NCI-H82 (cell line): ENCODE results near the gene SCUBE1.

ENCODE experiments used
- DNase-seq: peaks from one replicate; lab custom pipeline; 2025; lab: John Stamatoyannopoulos, UW

The SCUBE1 gene

DNA sequence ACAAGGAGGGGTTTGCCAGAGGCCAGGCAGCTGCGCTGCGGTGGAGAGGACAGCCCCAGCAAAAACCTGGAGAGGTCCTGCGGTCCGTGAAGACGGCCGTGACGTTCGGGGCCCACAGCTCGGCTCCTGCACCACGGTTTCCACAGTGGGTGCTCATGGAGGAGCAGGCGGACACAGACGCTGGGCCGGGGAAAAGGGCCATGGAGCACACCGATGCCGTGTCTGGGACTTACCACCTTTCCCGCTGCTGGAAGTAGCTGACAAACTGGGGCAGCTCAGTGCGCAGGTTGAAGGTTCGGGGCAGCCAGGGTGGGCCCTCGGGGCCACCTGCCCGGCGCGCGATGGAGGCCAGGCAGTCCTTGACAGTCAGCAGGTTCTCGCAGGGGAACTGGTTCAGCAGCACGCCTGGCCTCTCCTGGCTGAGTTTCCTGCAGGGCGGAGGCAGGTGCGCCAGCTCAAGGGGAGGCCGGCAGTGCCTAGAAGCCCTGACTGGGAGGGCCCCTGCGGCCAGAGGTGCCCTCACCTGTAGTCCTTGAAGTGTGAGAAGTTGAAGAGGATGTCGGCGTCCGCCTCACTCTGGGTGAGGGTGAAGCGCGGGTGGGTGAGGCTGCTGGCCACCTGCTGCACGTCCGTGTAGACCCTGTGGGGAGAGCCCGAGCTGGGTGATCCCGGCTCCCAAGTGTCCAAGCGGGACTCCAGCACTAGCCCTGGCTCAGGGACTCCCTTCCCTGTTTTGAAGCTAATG, 169.0 kb downstream of the SCUBE1 start:
- no peak for DNase-seq

DNA sequence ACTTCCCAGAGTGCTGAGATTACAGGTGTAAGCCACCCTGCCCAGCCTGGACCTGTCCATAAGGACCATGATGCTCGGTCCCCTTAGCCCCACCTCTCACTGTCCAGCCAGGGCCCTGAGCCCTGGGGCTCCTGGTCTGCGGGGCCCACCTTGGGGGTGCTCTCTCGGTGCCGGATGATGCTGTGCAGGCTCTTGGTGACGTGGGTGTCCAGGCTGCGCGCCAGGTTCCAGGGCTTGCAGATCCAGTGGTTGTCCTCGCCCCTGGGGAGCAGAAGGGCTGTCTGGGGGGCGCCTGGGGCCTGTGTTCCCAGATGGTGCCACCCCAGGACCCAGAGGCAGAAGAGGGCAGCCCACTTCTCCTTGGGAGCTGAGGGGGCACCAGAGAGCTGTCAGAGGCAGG, 169.6 kb downstream of the SCUBE1 start:
- DNase-seq = no peak

DNA sequence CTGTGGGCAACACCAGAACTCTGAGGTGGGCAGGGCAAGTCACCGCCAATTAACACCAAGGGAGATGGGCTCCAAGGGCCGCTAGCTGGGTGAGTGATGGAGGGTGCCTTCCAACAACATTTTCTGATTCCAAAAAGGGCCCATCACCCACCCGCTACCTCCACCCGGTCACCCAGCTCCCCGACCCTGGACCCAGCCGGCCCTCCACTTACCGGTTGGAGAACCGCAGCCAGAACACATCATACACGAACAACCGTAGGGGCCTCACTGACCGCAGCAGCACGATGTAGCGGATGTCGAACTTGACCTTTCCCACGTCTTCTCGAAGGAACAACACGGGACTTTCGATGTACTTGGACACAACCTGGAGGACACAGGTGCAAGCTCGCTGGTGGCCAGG, 171.0 kb downstream of the SCUBE1 start:
- DNase-seq = no peak

DNA sequence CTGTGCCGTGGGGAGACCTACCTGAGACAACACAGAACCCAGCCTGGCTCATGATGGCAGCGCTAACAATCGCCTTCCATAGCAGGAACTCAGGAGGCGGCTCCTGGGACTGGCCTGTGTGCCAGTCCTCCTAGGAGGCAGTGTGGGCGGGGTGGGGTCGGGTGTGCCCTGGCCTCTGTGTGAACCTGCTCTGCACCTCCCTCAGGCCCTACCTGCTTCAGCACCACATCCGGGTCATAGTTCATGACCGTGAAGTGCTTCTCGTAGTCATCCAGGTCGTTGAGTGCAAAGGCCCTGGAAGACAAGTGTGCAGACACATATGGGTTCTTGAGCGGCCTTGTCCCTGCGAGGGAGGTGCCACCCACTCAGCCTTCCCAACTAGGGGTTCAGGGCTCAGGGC, 171.6 kb downstream of the SCUBE1 start:
- DNase-seq = no peak

DNA sequence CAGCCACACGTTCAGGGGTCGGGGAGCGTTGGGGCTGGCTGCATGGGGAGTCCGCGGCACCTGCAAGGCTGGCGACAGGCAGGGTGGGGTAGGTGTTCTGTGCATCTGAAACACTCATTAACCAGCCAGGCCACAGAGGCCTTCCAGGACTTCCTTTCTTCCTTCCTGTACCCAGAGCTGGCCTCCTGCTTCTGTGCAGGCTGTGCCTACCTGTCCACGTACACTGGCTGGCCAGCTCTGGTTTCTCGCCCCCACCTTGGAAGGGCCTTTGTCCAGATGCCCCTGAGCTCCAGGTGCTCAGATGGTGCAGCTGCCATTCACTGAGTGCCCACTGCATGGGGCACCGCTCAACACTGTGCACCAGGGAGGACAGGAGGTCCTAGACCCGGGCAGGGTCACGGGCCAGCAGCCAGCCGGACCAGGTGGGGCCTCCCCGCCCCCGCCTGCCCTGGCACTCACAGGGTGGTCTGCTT, 172.1 kb downstream of the SCUBE1 start:
- no peak for DNase-seq

DNA sequence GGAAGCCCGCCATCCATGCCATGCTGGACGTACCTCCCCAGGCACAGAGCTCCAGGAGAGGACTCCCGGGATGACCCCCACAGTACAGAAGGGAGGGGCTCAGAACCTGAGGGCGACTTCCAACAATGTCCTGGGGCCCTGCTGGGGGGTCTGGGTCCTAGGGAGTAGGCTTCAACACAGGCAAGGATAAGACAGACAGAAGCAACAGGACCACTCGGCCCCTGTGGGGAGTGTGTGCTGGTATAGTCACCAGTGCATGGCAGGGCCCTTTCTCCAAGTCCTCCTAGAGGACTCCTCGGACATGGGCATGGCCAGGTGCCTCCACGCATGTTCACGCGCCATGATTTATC, 173.1 kb downstream of the SCUBE1 start:
- DNase-seq = no peak

DNA sequence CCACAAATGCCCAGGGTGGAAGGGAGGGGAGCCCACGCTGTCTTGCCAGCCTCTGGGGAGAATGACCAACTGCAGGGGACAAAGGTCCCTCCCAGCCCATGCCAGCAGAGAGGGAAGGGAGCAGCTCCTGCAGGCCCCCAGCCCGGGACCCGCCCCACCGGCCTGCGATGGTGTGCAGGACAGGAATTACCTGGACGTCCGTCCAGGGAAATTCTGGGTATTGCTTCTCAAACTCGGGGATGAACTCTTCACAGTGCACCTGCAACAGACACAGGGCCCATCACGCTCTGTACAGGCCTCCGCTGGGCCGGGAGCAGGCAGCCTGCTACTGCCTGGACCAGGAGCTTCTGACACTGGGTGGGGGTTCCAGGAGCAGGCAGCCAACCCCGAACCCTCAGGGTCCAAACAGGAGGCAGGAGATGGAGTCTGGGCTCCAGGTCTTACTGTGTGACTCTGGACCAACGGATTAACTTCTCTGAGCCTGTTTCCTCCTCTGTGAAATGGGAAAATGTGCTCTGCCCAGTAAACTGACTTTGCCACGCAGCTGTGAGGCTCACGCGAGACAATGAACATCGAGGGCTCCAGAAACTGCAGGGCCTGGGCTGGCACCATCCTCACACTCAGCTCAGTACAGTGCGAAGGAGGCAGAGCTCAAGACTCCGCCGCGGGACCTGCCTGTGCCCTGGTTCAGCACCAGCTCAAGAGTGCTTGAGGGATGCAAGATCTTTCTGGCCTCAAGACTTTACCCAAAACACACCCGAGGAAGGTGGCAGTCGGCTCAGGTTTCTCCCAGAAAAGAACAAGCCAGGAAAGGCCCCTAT, 173.7 kb downstream of the SCUBE1 start:
- no peak for DNase-seq

DNA sequence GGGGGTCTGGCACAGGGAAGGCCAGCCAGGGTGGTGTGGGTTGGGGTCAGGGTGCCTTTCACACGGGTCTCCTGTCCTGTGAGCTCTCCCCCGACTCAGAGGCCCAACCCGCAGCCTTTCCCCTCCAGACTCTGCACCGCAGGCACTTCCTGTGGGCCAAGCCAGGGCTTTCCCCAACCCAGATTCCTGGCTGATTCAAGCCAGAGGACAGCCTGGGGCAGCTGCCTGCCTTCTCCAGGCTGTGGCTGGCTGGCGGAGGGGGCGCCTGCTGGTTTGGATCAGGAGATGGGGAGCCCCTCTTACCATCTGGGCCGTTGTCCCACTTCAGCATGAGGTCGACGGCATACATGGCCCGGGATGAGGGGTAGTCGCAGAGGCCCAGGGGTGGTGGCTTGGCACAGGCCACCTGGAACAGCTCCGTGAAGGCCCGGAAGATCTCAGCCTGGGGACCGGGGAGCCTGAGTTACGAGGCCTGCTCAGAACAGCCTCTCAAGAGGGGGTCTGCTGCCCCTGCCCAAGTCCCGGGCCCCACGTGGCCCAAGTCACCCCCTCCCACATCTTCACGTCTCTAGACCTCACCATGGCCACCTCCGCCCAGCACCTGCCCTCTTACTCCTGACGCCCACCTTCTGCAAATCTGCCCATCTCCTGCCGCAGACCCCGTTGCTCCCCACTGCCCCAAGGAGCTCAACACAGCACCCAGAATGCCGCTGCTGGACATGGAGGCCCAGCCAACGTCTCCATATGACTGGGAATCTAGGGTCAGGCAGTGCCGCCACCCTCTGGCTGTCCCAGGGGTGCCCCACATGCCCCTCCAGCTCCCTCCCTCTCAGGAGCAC, 174.5 kb downstream of the SCUBE1 start:
- DNase-seq = no peak

DNA sequence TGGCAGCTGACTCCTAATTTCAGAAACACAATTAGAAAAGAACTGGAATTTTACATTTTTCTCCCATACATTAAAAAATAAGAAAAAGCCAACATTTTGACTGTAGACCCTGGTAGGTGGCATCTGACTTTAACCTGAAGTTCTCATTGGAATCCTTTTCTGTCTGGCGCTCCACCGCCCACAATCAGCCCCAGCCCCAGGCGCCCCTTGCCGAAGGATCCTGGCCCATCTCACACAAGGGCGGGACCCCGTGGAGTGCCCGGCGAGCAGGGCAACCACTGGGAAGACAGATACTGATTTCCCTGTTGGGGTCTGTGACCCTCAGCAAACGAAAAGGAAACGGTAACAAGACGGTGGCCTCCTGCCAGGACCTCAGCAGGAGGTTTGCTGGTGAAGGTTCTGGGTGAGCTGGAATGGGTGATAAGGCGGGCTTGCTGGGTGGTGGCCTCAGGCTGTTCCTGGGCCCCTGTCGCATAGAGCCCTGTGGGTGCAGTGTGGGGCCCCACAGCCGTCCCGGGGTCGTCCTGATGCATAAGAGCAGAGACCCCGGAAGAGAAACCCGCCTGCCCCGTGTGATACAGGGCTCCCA, 176.1 kb downstream of the SCUBE1 start:
- DNase-seq = no peak

DNA sequence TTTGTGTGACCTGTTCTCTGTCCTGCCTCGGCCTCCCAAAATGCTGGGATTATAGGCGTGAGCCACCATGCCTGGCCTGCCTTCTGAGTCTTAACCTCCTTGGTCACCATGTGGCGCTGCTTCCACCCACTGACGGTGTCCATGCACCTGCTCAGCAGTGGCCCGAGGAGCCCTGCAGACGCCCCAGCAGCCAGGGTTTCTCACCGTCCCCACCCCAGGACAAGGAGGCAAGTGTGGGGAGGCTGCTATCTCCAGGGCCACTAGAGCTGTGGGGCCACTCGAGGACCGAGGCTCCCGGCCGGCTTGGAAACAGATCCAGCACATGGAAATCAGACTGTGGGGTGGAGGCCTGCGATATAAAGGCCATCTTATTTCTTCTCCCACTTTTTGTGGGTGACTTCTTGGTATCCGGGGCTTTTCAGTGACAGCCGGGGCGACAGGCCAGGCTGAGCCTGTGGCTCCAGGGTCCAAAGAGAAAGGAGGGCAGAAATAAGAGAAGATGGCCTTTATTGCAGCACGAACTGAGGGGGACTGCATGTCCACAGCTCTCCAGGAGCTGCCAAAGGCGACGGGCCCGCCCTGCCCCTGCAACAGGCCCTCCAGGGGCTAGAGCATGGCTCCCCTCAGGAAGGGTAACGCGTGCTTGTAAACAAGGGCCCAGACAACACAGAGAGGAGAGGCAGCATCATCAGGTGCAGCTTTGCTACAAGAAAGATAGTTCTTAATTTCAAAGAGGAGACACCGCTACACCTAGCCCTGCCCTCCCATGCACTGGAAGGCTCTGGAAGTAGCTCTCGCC, 176.8 kb downstream of the SCUBE1 start:
- DNase-seq = no peak

DNA sequence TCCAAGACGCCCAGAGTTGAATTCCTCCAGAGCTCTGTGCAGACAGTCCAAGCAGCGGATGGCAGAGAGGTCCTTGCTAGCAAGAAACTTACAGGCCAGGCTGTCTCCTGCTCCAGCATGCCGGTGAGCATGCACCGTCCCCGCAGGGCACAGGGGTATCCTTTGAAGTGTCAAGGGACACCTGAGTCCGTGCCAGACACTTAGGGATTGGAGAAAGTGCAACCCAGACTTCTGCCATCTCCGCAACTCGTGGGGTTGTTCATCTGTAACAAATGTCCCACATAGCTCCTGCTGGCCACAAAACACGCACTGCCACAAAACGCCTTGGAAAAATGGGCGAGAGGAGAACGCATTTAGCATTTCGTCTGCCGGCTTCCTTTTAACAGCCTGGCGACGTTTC, 178.5 kb downstream of the SCUBE1 start:
- no peak for DNase-seq

DNA sequence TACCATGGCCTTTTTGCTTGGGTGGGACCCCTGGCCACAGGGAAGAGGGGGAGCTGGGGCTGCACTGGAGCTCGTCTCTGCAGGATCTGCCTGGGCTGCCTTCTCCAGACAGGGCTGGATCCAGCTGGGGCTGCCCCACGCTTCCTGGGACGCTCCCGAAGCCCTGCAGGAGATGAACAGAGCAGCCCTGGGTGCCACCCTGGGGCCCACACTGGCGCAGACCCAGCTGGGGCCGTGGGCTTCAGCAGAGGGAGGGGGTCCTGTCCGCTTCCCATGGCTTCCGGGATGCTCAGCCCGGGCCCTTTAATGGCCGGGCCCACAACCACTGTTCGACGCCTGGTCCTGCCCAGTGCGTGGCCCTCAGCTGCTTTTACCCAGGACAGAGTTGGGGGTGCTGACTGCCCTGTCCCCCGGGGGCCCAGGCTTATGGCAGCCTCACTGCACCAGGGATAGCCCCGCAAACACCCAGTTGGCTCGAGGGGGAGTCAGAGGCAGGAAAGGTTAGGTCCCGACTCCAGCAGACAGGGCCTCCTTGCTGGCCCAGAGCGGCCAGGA, 179.9 kb downstream of the SCUBE1 start:
- DNase-seq = no peak

DNA sequence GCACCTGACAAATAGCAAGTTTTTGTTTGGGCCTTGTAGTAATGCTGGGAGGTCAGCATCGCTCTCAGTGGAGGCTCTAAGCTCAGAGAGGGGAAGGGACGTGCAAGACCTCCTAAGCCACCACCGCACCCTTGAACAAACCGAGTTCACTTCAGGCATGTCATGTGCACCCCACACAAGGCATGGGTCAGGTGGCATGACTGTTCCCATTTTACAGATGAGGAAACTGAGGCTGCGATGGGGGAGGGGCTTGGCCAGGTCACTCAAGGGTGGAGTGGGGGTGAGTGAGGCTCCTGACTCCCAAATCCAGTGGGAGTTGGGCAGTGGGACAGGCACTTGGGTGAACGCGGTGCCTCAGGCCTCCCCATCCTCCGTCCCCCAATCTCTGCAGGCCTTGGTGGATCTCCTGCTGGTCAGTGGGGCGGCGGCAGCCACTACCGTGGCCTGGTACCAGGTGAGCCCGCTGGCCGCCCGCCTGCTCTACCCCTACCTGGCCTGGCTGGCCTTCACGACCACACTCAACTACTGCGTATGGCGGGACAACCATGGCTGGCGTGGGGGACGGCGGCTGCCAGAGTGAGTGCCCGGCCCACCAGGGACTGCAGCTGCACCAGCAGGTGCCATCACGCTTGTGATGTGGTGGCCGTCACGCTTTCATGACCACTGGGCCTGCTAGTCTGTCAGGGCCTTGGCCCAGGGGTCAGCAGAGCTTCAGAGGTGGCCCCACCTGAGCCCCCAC, 180.6 kb downstream of the SCUBE1 start:
- DNase-seq = no peak

DNA sequence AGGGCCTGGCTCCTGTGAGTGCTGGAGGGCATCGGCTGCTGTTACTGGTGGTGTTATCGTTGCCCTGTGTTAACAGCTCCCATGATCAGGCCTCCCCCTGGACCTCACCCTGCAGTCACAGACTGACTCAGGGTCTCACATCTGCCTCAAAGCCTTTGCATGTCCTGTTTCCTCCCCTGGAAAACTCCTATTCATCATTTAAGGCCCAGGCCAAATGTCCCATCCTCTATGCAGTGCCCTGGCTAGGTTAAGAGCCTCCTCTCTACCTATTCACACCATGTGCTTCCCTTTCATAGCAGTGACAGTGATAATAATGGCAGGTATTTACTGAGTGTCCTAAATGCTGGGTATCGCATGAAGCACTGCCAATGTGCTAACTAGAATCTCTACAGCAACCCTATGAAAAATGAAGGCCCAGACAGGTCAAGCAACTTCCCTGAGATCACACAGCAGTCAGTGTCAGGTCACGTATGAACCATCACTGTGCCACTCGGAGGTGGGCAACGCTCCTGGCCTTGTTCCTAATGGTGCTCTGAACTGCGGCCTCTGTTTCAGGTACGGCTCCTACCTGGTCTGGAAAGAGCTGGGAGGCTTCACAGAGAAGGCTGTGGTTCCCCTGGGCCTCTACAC, 182.6 kb downstream of the SCUBE1 start:
- DNase-seq = no peak

DNA sequence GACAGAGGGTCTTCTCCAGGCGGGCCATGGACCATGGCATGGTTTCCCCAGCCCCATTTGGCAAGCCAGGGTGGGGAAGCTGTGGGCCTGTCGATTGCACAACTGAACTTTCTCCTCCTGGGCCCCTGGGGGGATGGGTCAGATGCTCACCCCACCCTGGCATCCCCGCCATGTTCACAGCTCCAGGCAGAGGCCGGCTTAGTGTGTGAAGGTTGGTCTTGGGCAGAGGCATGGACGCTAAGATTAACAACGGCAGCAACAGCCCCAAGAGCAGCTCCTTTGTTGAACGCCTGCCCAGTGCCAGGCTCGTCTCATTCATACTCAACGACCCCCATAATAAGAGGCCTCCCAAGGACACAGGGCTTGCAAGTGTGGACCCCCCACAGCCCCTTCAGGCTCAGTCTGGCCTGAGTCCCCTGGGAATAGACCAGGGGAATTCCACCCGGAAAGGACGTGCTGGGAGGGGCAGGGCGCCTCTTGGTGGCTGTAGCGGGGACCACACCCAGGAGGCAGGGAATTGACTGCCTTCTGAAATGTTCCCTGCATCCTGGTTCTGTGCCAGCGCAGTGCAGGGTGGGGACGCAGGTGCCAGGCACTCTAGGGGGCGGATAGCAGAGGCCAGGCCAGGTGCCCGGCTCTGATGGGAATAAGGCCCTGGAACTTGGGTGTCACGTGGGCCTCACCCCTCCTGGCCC, 183.5 kb downstream of the SCUBE1 start:
- DNase-seq = peak; percentile 31

DNA sequence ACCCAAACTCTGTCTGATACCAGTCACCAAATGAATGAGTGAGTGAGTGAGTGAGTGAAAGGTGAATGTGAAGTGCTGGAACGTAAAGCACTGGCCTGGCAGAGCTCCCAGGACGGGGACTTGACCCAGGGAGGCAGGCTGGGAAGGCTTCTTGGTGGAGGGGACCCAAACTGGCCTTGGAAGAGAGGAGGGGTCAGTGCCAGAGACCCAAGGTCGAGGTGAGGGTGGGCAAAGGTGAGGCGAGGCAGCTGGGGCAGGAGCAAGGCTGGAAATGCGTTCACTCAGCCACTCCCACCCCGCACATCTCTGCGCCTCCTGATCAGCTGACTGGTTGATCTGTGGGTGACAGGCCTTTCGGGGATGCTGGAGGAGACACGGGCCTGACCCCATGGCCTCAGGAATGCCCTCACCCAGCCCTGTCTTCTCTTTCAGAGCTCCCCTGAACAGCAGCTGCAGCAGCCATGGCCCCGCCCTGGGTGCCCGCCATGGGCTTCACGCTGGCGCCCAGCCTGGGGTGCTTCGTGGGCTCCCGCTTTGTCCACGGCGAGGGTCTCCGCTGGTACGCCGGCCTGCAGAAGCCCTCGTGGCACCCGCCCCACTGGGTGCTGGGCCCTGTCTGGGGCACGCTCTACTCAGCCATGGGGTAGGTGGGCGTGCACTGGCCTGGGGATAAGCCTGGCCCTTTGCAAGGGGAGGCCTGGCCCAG, 184.2 kb downstream of the SCUBE1 start:
- no peak for DNase-seq

DNA sequence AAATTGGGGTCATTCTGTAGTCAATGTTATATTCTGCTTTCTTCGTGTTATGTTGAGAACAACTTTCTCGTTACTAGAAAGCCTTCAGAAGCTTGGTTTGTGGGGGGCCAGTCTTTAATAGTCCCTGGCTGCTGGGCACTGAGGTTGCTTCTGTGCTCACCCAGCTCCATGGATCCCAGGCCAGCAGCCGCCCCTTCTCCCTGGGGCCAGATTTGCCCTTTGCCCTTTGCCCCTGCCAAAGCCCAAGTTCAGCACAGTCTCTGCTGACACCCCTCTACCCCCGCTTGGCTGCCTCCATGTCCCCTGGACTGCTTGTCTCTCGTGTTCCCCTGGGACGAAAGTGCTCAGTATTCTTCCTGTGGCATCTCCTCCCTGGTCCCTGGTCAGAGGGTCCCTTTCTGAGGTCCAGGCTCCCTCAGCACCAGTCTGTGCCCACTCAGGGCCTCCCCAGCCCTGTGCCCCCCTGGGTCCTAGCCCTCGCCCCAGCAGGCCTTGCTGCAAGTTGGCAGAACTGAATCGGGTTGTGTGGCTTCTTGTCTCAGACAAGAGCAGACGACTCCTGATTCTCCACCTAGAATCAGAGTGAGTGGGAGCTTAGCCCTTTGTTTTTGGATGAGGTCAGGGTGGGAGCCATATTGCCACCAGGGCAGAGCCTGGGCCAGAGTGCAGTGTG, 185.2 kb downstream of the SCUBE1 start:
- DNase-seq = no peak

DNA sequence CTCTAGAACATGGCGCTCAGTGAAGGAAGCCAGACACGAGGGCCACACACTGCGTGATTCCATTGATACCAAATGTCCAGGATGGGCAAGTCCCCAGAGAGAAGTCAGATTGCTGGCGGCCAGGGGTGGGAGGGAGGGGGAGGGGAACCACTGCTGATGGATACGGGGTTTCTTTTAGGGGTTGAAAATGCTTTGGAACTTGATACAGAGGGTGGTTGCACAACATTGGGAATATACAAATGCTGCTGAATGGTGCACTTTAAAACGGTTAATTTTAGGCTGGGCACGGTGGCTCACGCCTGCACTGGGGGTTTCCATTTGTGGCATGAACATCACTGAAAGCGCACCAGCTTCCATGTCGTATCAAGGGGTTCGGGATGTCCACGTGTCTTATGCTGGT, 186.8 kb downstream of the SCUBE1 start:
- DNase-seq = no peak
